ENCODE results near the gene RFLNA.
"Not testable (repeated sequence)": the region's sequence is repeated elsewhere in the genome, so short reads cannot be mapped to it uniquely, and the experiment has no call there.

The RFLNA gene

GRCh38 chr12:124281309-124281708, 13.6 kb upstream of the RFLNA start:
- no peak for DNase-seq

DNA sequence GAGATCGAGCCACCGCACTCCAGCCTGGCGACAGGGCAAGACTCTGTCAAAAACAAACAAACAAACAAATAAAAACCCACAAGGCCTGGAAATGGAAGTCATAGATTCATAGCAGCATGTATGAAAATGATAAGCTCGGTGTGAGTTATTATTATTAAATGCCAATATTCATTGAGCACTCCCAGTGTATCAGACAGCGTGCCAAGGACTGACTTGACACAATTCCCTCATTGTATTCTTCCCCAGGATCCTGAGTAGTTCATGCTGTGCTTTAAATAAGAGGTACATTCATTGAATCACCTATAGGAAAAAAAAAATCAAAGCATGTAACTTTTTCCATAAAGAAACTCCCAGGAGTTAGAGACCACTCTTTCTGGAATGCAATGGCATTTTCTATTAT, 12.6 kb upstream of the RFLNA start:
- DNase-seq = no peak

GRCh38 chr12:124283326-124283725, 11.6 kb upstream of the RFLNA start:
- no peak for DNase-seq

DNA sequence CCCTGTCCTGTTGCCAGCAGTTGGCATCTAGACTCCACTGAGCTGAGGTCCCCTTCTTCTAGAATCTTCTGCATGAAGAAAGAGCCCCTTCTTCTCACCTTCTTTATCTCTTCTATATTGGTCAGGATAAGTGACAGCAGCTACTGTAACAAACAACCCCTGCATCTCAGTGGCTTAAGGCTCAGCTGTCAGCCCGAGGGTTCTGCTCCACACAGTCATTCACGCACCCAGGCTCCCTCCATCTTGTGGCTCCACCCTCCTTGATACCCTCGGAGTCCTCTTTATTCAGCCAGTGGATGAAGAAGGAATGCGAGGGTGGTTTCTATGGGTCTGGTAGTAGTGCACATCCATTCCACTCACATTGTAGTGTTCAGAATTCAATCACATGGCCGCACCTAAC, 10.5 kb upstream of the RFLNA start:
- DNase-seq = no peak

DNA sequence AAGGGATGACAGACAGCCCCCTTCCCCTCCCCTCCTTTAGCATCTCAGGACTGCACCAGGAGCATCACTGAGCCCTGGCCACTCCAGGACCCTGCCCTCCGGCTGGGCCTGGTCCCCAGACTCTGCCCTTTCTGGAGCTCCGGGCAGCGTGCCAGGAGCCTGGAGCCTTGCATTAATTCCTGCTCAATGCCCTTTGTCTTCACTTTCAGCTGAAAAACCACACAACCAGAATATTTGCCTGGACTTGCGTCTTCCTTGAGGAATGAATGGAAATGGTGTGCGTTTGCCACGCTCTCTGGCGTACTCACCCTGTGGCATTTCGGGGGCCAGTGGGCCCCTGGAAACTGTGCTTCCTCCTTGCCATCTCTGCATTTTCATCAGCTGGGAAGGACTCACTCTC, 8.5 kb upstream of the RFLNA start:
- no peak for DNase-seq

DNA sequence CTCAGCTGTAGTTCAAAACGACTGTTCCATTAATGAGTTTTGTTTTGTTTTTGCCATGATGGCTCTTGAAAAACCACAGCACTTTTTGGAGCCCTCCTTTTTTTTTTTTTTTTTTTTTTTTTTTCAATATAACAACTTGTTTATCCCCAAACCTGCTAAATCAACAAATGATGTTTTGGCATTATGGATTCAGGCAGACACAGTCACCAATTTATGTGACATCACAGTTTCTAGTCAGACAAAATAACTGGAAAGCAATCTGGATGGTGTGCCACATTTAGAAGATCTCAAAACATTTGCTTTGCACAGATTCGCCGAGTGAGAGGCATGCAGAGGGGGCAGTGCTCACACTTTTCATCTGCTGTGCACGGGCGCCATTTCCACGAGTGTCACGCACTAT, 7.9 kb upstream of the RFLNA start:
- DNase-seq = no peak

- no peak for DNase-seq
Measured at GRCh38 chr12:124289634-124290600, 5.0 kb upstream of the RFLNA start.

DNA sequence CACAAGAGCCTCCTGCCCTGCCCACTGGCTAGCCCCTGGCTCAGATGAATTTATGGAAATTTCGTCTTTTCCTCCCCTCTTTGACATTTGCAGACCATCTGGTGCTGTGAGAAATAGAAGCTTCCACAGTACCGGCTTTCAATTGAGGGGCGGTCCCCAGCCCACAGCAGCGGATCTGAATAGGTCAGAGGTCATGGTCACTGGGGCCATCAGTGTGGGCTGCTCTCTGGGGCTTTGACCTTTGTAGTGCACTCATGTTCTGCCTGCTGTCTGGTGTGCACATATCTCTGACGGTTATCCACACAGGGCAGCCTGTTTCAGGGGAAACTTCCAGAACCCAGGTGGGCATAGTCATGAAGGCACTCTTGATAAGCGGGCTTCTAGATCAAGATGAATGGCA, 2.5 kb upstream of the RFLNA start:
- no peak for DNase-seq

- DNase-seq = no peak
Measured at GRCh38 chr12:124293286-124294003, 1.4 kb upstream of the RFLNA start.

DNA sequence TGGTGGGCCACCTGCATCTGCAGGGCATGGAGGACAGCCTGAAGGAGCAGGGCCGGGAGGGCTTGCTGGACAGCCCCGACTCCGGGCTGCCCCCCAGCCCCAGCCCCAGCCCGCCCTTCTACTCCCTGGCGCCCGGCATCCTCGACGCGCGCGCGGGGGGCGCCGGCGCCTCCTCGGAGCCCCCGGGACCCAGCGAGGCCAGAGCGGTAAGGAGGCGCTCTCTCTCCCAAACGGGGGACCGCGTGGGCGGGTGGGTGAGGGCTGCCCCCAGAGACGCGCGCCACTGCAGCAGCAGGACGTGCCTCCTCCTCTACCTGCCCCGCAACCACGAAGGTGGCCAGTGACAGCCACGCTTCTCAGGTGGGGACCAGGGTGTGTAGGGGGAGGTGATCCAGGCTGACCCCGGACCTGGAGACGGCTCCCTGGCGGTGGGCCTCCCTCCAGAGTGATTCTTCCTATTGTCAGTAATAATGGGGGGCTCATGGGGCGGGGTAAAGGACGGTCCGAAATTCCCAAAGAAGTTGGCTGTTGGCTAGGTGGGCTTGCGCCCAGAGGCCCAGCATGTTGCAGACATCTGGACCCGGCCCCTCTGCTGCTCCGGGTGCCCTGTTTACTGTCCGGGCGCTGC, 652 bp downstream of the RFLNA start:
- peak; percentile 64 for DNase-seq

- peak; percentile 59 for DNase-seq
Measured at GRCh38 chr12:124296295-124296915, 1.5 kb downstream of the RFLNA start.

DNA sequence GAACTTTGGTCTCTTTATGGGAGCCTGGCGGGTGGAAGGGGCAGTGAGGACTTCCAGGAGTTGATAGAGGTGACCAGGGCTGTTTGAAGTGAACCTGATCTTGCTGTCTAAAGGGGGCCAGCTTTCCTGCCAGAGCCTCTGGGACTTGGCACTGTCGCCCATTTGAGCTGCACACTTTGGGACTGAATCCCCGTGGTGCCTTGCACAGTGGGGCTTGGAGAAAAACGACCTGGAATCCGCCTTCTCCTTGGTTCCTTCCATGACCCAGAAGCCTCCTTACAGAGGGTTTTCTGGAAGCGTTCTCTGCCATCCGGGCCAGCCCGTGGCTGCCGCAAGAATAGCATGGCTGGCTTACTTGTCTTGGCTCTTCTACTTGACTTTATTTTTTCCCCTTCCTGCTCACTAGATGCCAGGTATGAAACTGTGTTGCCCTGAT, 2.0 kb downstream of the RFLNA start:
- DNase-seq = no peak

- no peak for DNase-seq
Measured at GRCh38 chr12:124297389-124297788, 2.5 kb downstream of the RFLNA start.

- no peak for DNase-seq
Measured at GRCh38 chr12:124297856-124298255, 3.0 kb downstream of the RFLNA start.

DNA sequence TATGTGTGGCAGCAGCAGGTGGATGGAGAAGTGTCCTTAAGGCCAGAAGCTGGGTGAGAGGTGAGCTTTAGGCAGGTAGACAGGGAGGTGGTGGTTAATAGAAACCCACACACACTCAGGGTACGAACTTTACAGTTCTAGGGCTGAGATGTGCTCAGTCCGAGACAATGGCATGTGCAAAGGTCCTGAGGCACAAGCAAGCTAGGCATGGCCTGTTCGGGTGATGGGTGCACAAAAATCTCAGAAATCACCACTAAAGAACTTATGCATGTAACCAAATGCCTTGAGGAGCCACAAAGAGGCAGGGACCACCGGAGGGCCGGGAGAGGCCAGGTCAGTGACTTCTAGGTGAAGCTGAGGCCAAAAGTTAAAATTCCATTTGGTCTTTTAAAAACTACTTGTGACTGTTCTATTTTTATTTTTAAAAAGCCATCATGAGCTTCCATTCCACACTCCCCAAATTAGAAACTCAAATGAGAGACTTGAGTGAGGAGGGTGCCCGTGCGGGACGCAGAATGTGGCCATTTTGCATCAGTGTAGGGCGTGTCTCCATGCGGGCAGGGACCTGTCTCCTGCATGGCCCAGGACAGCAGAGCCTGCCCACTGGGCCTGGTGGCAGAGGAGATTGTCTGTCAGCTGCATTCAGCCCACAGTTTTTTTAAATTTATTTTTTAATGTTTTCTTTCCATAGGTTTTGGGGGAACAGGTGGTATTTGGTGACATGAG, 4.0 kb downstream of the RFLNA start:
- no peak for DNase-seq

DNA sequence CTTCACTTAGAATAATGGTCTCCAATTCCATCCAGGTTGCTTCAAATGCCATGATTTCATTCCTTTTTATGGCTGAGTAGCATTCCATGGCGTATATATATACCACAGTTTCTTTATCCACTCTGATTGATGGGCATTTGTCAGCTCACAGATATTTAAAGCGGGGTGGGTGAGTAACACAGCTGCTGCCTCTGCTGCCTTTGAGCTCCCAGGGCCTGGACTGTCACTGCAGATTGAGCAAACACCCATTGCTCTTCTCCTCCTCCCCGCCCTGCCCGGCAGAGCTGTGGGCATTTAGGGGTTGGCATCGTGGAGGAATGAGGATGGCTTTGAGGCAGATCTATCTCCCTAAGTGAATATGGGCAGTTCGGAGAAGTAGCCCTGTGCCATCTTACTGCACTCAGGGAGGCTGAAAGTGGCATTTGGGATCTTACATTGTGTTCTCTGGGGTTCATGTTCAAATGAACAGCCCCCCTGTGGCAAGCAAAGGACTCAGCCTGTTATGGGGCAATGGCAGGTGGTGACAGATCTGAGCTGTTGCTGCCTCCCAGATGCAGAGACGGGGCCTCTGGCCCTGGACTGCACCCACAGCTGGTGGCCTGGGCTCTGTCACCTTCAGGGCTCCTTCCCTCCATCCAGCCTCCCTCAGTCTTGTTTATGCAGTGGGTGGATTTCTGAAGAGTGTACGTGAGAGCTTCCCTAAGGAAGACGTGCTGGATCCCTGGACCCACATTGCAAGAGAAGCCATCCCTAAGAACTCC, 4.9 kb downstream of the RFLNA start:
- DNase-seq = no peak

DNA sequence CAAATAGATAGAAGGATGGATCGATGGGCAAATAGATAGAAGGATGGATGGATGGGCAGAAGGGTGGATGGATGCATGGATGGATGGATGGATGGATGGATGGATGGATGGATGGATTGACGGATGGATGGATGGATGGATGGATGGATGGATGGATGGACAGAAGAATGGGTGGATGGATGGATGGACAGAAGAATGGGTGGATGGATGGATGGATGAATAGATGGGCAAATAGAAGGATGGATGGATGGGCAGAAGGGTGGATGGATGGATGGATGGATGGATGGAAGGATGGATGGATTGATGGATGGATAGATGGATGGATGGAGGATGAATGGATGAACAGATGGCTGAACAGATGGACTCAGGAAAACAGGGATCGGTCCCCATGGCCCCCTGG, 5.8 kb downstream of the RFLNA start:
- not testable (repeated sequence) for DNase-seq

DNA sequence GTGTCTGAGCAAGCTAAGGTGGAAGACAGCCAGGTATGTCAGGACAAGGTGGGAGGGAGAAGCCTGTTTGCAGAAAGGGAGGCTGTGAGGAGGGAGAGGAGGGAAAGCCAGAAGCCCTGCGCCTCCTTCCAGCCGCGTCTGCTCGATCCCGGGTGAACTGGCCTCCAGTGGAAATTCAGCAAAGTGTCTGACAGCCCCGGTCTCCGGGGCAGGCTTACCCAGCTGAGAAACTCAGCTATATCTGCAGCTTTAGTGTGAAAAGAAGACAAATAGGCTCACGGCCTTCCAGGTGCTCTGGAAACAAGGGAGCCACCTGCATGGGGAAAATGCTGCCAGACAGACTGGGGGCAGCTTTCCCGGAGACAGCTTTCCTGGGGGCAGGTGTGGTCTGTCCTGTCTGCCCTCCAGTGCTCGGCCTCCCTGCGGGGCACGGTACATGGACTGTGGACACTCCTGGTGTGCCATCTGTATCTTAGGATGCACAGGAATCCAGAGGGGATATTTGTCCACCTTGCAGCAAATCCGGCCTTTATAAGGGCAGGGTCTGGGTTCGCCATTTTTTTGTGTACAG, 6.3 kb downstream of the RFLNA start:
- DNase-seq = no peak

- no peak for DNase-seq
Measured at GRCh38 chr12:124302241-124302806, 7.4 kb downstream of the RFLNA start.

GRCh38 chr12:124302807-124303578, 8.1 kb downstream of the RFLNA start:
- DNase-seq = no peak
